Stimulated activated CD4-positive, alpha-beta T cell treated with anti-CD3 and anti-CD28 coated beads, Interleukin-1b, Interleukin-23, amount 100 ng/mL, for 24 hours (primary cell): Measurements from ENCODE around the gene NTNG1.

Experiments
- DNase-seq, 4 experiments: peaks; one replicate each; pipeline ENCODE4 v3.0.0-alpha.2; 2020; ENCODE audit warnings: low read depth in 4 of 4, low spot score in 1 of 4

Gene NTNG1

GRCh38 chr1:107323784-107324183 is 182.9 kb downstream of the NTNG1 start:
- DNase-seq, result no peak

GRCh38 chr1:107326824-107327445 is 186.1 kb downstream of the NTNG1 start:
- no peak for DNase-seq

- no peak for DNase-seq
These were observed 186.6 kb downstream of the NTNG1 start for GRCh38 chr1:107327446-107327845.

GRCh38 chr1:107328087-107328486 is 187.2 kb downstream of the NTNG1 start:
- DNase-seq, result no peak

- DNase-seq, result no peak
These were observed 198.9 kb downstream of the NTNG1 start for GRCh38 chr1:107339775-107340174.

GRCh38 chr1:107342316-107342715 is 201.5 kb downstream of the NTNG1 start:
- DNase-seq, result no peak

GRCh38 chr1:107342768-107343167 is 201.9 kb downstream of the NTNG1 start:
- no peak for DNase-seq

GRCh38 chr1:107343601-107344000 is 202.8 kb downstream of the NTNG1 start:
- DNase-seq, result no peak

- DNase-seq, result no peak
These were observed 203.5 kb downstream of the NTNG1 start for GRCh38 chr1:107344268-107344760.

GRCh38 chr1:107344836-107345235 is 204.0 kb downstream of the NTNG1 start:
- no peak for DNase-seq

GRCh38 chr1:107352850-107353249 is 212.0 kb downstream of the NTNG1 start:
- DNase-seq, result no peak

- DNase-seq, result no peak
These were observed 216.5 kb downstream of the NTNG1 start for GRCh38 chr1:107357376-107357775.

GRCh38 chr1:107358619-107359327 is 217.9 kb downstream of the NTNG1 start:
- no peak for DNase-seq

- DNase-seq, result no peak
These were observed 218.8 kb downstream of the NTNG1 start for GRCh38 chr1:107359472-107360241.

- no peak for DNase-seq
These were observed 221.8 kb downstream of the NTNG1 start for GRCh38 chr1:107362468-107363140.

- DNase-seq, result no peak
These were observed 222.3 kb downstream of the NTNG1 start for GRCh38 chr1:107363154-107363553.

- DNase-seq, result no peak
These were observed 224.8 kb downstream of the NTNG1 start for GRCh38 chr1:107365527-107366240.

- DNase-seq, result no peak
These were observed 237.6 kb downstream of the NTNG1 start for GRCh38 chr1:107378426-107378825.

GRCh38 chr1:107378866-107379265 is 238.0 kb downstream of the NTNG1 start:
- no peak for DNase-seq

- DNase-seq, result no peak
These were observed 239.0 kb downstream of the NTNG1 start for GRCh38 chr1:107379826-107380225.
